Testis (tissue), 2 donors: ENCODE measurements around the gene WDR19.

Source experiments
- POLR2A ChIP-seq: fragments of 450-650 bp; IDR thresholded peaks from one replicate; pipeline ENCODE4 v1.6.1; 2017; ENCODE audit warnings: antibody characterized with exemption, mild to moderate bottlenecking, moderate library complexity
- TF ChIP-seq, protein P1 (sequence below), 3 experiments: fragments of 450-650 bp in 2 of 3; fragments of 200-600 bp in 1 of 3; sonication (generic) in 1 of 3; IDR thresholded peaks; one replicate each; pipeline ENCODE4 v1.5.1; 2016 to 2019; ENCODE audit warnings: antibody characterized with exemption in 3 of 3, mild to moderate bottlenecking in 2 of 3, moderate library complexity in 1 of 3

DNA sequence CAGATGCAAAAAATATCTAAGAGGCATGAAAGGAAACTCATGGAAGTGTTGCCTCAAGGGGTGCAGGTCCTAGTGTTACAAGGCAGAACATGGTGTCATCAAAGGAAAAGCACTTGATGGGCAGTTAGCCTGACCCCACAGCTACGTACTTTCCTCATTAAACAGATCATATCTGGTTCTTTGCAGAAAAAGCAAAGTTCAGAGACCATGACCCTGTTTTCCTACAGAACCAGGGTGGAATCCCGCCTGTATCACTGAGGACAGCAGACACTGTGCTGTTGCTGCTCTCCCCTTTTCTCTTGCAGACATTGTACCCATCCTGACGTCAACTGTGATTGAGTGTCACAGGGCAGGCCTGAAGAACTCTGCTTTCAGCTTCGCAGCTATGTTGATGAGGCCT, 92.2 kb downstream of the WDR19 start:
- no peak for TF ChIP-seq POLR2A
- TF ChIP-seq, protein P1, sequence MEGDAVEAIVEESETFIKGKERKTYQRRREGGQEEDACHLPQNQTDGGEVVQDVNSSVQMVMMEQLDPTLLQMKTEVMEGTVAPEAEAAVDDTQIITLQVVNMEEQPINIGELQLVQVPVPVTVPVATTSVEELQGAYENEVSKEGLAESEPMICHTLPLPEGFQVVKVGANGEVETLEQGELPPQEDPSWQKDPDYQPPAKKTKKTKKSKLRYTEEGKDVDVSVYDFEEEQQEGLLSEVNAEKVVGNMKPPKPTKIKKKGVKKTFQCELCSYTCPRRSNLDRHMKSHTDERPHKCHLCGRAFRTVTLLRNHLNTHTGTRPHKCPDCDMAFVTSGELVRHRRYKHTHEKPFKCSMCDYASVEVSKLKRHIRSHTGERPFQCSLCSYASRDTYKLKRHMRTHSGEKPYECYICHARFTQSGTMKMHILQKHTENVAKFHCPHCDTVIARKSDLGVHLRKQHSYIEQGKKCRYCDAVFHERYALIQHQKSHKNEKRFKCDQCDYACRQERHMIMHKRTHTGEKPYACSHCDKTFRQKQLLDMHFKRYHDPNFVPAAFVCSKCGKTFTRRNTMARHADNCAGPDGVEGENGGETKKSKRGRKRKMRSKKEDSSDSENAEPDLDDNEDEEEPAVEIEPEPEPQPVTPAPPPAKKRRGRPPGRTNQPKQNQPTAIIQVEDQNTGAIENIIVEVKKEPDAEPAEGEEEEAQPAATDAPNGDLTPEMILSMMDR (IDR thresholded peaks at IDR 0.05) = no peak
